Colonic mucosa (tissue), 4 donors: Measurements from ENCODE around the gene LHX6. TPM values are rescaled to one million over a fixed set of nuclear protein-coding genes. Genes with fewer than 3 reads are reported as not detected.

Experiments
- DNase-seq: peaks from one replicate; pipeline ENCODE4 v3.0.0-alpha.2; 2020
- H3K27ac ChIP-seq: fragments of 200-600 bp; one replicate; pipeline ENCODE4 v1.8.0; 2021
- H3K27me3 ChIP-seq: fragments of 200-600 bp; one replicate; pipeline ENCODE4 v1.8.0; 2021
- H3K36me3 ChIP-seq: fragments of 200-600 bp; one replicate; pipeline ENCODE4 v1.8.0; 2021
- H3K4me1 ChIP-seq: fragments of 200-600 bp; one replicate; pipeline ENCODE4 v1.8.0; 2021; ENCODE audit warnings: mild to moderate bottlenecking
- H3K4me3 ChIP-seq: fragments of 200-600 bp; one replicate; pipeline ENCODE4 v1.8.0; 2021
- H3K9ac ChIP-seq, 2 donors: one replicate each; pipeline ENCODE4 v1.7.0; 2013; ENCODE audit warnings: control low read depth in 2 of 2, low read depth in 2 of 2, low read length in 2 of 2
- H3K9me3 ChIP-seq: fragments of 200-600 bp; one replicate; pipeline ENCODE4 v1.8.0; 2021
- CTCF ChIP-seq: fragments of 200-600 bp; IDR thresholded peaks from one replicate; pipeline ENCODE4 v1.8.0; 2022; ENCODE audit warnings: antibody characterized with exemption, mild to moderate bottlenecking
- intact Hi-C: fragments of 100-400 bp; cut with DNase I; formaldehyde crosslinking; loops from one replicate; pipeline ENCODE4 v1.14.1; 2022
- total RNA-seq, 2 donors: library from RNA; stranded (reverse); fragmentation: NEBNext Ultra II Directional in 1 of 2; extraction: Animal tissue kit (Norgen Biotek cat#: 25700) in 1 of 2; gene quantifications; one replicate each; pipeline ENCODE4 v1.2.1, GENCODE V29; 2021
- donor health status: healthy.
- donor health status: DM: no; HTN: no; CAD: no.
- donor health status: DM: no; HTN: no; CAD: no.

Gene LHX6
- total RNA-seq, 2 donors from 2014 or later, result 1.1 to 1.2 TPM

GRCh38 chr9:122258886-122259415 is 30.2 kb upstream of the LHX6 start:
- intact Hi-C loops, result no loop called here
- Histone ChIP-seq H3K9me3 (no peaks in the 10 kb centered on the region), H3K27ac (no peak overlapping the region), H3K9ac (no peak overlapping the region), H3K4me3 (no peak overlapping the region), H3K27me3 (no peaks in the 10 kb centered on the region), H3K4me1 (no peaks in the 10 kb centered on the region), H3K36me3 (peaks cover 12% of the 10 kb centered on the region)
- TF ChIP-seq CTCF, result no peak
- DNase-seq, result no peak

GRCh38 chr9:122256206-122256605 is 27.4 kb upstream of the LHX6 start:
- intact Hi-C loops, result no loop called here

GRCh38 chr9:122254761-122255160 is 26.0 kb upstream of the LHX6 start:
- no peaks in the 10 kb centered on the region for H3K27me3 ChIP-seq
- no peak overlapping the region for H3K9ac ChIP-seq
- H3K4me3 ChIP-seq, result no peak overlapping the region
- no peak for DNase-seq
- peaks cover 12% of the 10 kb centered on the region for H3K36me3 ChIP-seq
- no peaks in the 10 kb centered on the region for H3K9me3 ChIP-seq
- intact Hi-C loops, result no loop called here
- no peak for TF ChIP-seq CTCF
- H3K4me1 ChIP-seq, result no peaks in the 10 kb centered on the region
- no peak overlapping the region for H3K27ac ChIP-seq

More at GRCh38 chr9:122256206-122256605, 27.4 kb upstream of the LHX6 start:
- H3K4me3 ChIP-seq, result no peak overlapping the region
- no peak overlapping the region for H3K27ac ChIP-seq
- H3K9me3 ChIP-seq, result no peaks in the 10 kb centered on the region
- no peak for DNase-seq
- H3K36me3 ChIP-seq, result peaks cover 18% of the 10 kb centered on the region
- H3K27me3 ChIP-seq, result no peaks in the 10 kb centered on the region
- TF ChIP-seq CTCF, result no peak
- H3K9ac ChIP-seq, result no peak overlapping the region
- H3K4me1 ChIP-seq, result no peaks in the 10 kb centered on the region

- no peaks in the 10 kb centered on the region for H3K27me3 ChIP-seq
- no peak overlapping the region for H3K4me3 ChIP-seq
- H3K4me1 ChIP-seq, result no peaks in the 10 kb centered on the region
- H3K36me3 ChIP-seq, result peaks cover 12% of the 10 kb centered on the region
- intact Hi-C loops, result no loop called here
- H3K27ac ChIP-seq, result no peak overlapping the region
- H3K9ac ChIP-seq, result no peak overlapping the region
- no peaks in the 10 kb centered on the region for H3K9me3 ChIP-seq
- TF ChIP-seq CTCF, result no peak
- DNase-seq, result no peak
Observed at GRCh38 chr9:122252796-122253195, 24.0 kb upstream of the LHX6 start.

- Histone ChIP-seq H3K27ac (no peak overlapping the region), H3K9me3 (no peaks in the 10 kb centered on the region), H3K36me3 (peaks cover 13% of the 10 kb centered on the region), H3K9ac (no peak overlapping the region), H3K4me3 (no peak overlapping the region), H3K27me3 (no peaks in the 10 kb centered on the region), H3K4me1 (no peaks in the 10 kb centered on the region)
- DNase-seq, result no peak
- intact Hi-C loops, result no loop called here
- TF ChIP-seq CTCF, result no peak
Observed at GRCh38 chr9:122251351-122251750, 22.6 kb upstream of the LHX6 start.
